ENCODE results near the gene IL1RL2.

DNA sequence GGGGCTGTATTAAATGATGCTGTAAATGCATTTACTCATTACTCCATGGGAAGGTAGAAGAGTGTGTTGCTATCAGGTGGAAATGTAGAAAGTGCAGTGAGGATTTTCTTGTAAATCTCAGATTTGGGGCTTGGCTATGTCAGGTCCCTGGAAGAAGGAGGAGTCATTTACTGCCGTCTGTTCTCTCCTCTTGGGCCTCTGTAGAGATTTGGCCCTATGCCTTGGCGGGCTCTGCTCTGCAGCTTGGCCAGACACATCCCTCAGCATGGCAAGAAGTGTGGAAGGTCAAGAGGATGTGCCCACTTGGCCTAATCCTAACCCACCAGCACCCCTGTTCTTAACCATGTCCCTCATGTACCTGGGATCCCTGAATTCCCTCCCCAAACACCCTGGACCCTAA, 37.6 kb upstream of the IL1RL2 start:
- TF ChIP-seq EZH2phosphoT487 (IDR thresholded peaks at IDR 0.05; ENCODE audit: insufficient read depth, low read depth) = no peak
- TF ChIP-seq EZH2 (IDR thresholded peaks at IDR 0.05; ENCODE audit: insufficient read depth, poor library complexity, severe bottlenecking) = no peak

All from GM23248 (cell line).